ENCODE results near the gene EPB42. TPM values are rescaled to one million over a fixed set of nuclear protein-coding genes. Genes with fewer than 3 reads are reported as not detected.

Gene EPB42
- total RNA-seq, 1 experiment from 2014 or later, result not detected

- intact Hi-C loops (cut with micrococcal nuclease), result loop anchor here (1.0 to 5.0 kb wide), 2 partner anchors 42 to 59 kb away; partner anchors contain the start of gene TGM5
- Histone ChIP-seq H2AFZ (ENCODE audit: low read depth, low read length, poor library complexity, severe bottlenecking) (peak overlapping the region; percentile 62), H3K9ac (ENCODE audit: low read length) (no peak overlapping the region), H3K9me3 (ENCODE audit: control insufficient read depth in 1 of 2, insufficient read depth in 1 of 2, low read depth in 1 of 2, low read length in 2 of 2) (no peaks in the 10 kb centered on the region), H3K27me3 (ENCODE audit: insufficient read depth, low read length) (no peaks in the 10 kb centered on the region), H3K27ac (ENCODE audit: low read depth, low read length) (no peak overlapping the region), H3K9me2 (ENCODE audit: insufficient read depth) (no peaks in the 10 kb centered on the region), H4K20me1 (ENCODE audit: insufficient read depth) (no peaks in the 10 kb centered on the region), H3K4me3 (replicated peaks in 1 of 2; ENCODE audit: low read depth in 1 of 2, low read length in 2 of 2) (no peak overlapping the region), H3K4me1 (ENCODE audit: control insufficient read depth in 1 of 2, insufficient read depth in 2 of 2, low read length in 2 of 2) (no peaks in the 10 kb centered on the region), H3K4me2 (ENCODE audit: low read length) (peak overlapping the region; percentile 31; the same call in 1 of the 2 replicates), H3K79me2 (ENCODE audit: insufficient read depth, low read length) (no peaks in the 10 kb centered on the region), H3K36me3 (ENCODE audit: control insufficient read depth in 1 of 2, insufficient read depth in 2 of 2, low read length in 2 of 2) (no peaks in the 10 kb centered on the region)
- POLR2A ChIA-PET, result no interaction called here
- DNase-seq (ENCODE audit: low read depth, low spot score) (peak; percentile 56), ATAC-seq (peak; percentile 99)
- BruUV-seq (replicated peaks), result no TSS peak
- TF ChIP-seq CTCF (IDR thresholded peaks at IDR 0.05 in 2 of 3, conservative IDR thresholded peaks at IDR 0.05 in 1 of 3; ENCODE audit: borderline replicate concordance in 1 of 3, insufficient read depth in 1 of 3, low read depth in 2 of 3, low read length in 2 of 3) (peak; percentile 75 to 85 (median 83)), ZBTB33 (IDR thresholded peaks at IDR 0.05; ENCODE audit: extremely low read depth, insufficient replicate concordance, low read length) (no peak), ZFX (IDR thresholded peaks at IDR 0.05) (no peak), JUND (IDR thresholded peaks at IDR 0.05) (no peak), SRF (IDR thresholded peaks at IDR 0.05; ENCODE audit: low read depth) (no peak), TCF7L2 (IDR thresholded peaks at IDR 0.05; ENCODE audit: borderline replicate concordance, extremely low read depth, insufficient read depth, insufficient read length) (no peak), ZNF274 (IDR thresholded peaks at IDR 0.05; ENCODE audit: low read depth, low read length) (no peak), CEBPB (IDR thresholded peaks at IDR 0.05; ENCODE audit: low read depth) (no peak), RAD21 (IDR thresholded peaks at IDR 0.05; ENCODE audit: low read depth) (peak; percentile 81), EZH2 (IDR thresholded peaks at IDR 0.05) (no peak), POLR2AphosphoS5 (IDR thresholded peaks at IDR 0.05; ENCODE audit: low read depth, low read length) (no peak), YY1 (IDR thresholded peaks at IDR 0.05; ENCODE audit: extremely low read depth, insufficient replicate concordance, low read depth, low read length) (no peak), ELF1 (IDR thresholded peaks at IDR 0.05; ENCODE audit: borderline replicate concordance, low read depth) (no peak)
- CTCF ChIA-PET, result interaction anchor here (0.7 to 3.2 kb wide), 23 partner anchors 9 to 488 kb away, joined by 3 to 81 read pairs (median 4); no protein-coding TSS in a partner anchor
- RAD21 ChIA-PET (ENCODE audit: low non-redundant PET in 1 of 2, low total read pairs in 2 of 2, uncharacterized antibody in 2 of 2, unreplicated experiment in 2 of 2), result interaction anchor here (0.6 to 1.9 kb wide), 5 partner anchors 42 to 61 kb away, joined by 3 to 13 read pairs (median 9); no protein-coding TSS in a partner anchor
These were observed 4.6 kb upstream of the EPB42 start for GRCh38 chr15:43225201-43225949.

Data from HCT116 (cell line).